A549 treated with GW870086 at 1 μM for 4 hours (cell line): ENCODE data around the gene PDHA1. TPM values are rescaled to one million over a fixed set of nuclear protein-coding genes. Genes with fewer than 3 reads are reported as not detected.

Experiments used
- total RNA-seq: library from RNA; stranded (reverse); fragments of 200-300 nt; extraction: Qiagen RNA extraction; gene quantifications from 5 replicates; pipeline ENCODE4 v1.2.3, GENCODE V29; 2022; ENCODE audit warnings: low read depth

The PDHA1 gene
- total RNA-seq = 243 to 313 TPM (median 289 TPM) in 5 replicates

GRCh38 chrX:19343535-19344408 is at the start of gene PDHA1:
PDHA1 (plus strand) TSS chrX:19343927; CDS start chrX:19344038, 111 bp downstream.

Other genes starting within 250 kb of the PDHA1 start
- 8.4 to 11.0 TPM (median 10.6 TPM) in 5 replicates for gene ADGRG2, start 221.5 kb upstream of the PDHA1 start, total RNA-seq
- 1.4 to 2.3 TPM (median 1.9 TPM) in 5 replicates for gene MAP3K15, start 171.6 kb downstream of the PDHA1 start, total RNA-seq